GM18499 (cell line): ENCODE results near the gene RGS3.
A peak's percentile ranks its signal among the peaks of the same experiment; 100 is the strongest.

Source experiments
- ATAC-seq: cut with Tn5 transposase; IDR thresholded peaks from one replicate; pipeline ENCODE4 v1.9.1; 2021; ENCODE audit warnings: moderate number of reproducible peaks; ENCODE audit not compliant: insufficient read depth, unreplicated experiment

The RGS3 gene

DNA sequence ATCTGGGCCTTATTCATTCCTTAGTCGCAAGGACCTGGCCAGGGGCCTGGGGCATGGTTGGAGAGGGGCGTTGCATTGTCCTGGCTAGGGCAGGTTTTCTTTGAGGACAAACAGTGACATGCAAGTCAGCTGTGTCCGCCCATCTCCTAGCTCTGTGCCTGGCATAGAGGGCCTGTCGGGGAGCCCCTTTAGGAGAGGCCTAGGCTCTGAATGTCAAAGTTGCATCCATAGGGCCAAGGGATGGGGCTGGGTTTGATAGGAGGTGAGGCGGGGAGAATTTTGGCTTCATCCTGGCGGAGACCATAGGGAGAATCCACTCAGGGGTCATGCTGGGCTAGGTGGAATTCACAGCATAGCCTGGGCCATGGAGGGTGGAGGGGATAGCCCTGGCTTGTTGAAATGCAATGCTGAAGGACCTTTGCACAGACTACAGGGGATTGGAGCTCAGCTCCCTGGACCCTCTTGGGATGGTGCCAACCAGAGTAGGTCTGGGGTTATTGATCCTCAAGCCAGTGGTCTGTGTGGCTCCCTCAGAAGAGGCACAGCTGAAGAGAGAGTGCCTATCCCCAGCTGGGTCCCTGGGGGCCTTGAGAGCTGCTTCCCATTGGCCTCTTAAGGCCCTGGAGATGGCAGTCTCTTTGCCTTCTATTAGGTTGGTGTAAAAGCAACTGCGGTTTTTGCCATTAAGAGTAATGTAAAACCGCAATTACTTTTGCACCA lies 104.0 kb downstream of the RGS3 start:
- no peak for ATAC-seq

DNA sequence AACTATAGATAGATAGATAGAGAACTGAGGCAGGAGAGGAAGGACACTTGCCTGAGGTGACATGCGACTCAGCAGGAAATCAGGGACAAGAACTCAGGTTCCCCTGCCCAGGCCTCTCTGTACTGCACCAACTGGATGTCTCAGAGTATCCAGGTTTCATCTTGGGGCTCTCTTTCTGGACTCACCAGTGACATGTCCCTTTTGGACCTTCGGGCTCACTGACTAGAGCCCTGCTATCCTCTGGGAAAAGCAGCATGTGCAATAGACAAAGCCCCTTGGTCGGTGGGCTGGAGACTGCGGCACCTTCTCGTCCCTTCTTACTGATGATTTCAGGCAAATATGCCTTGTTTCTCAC lies 104.5 kb downstream of the RGS3 start:
- ATAC-seq = no peak

DNA sequence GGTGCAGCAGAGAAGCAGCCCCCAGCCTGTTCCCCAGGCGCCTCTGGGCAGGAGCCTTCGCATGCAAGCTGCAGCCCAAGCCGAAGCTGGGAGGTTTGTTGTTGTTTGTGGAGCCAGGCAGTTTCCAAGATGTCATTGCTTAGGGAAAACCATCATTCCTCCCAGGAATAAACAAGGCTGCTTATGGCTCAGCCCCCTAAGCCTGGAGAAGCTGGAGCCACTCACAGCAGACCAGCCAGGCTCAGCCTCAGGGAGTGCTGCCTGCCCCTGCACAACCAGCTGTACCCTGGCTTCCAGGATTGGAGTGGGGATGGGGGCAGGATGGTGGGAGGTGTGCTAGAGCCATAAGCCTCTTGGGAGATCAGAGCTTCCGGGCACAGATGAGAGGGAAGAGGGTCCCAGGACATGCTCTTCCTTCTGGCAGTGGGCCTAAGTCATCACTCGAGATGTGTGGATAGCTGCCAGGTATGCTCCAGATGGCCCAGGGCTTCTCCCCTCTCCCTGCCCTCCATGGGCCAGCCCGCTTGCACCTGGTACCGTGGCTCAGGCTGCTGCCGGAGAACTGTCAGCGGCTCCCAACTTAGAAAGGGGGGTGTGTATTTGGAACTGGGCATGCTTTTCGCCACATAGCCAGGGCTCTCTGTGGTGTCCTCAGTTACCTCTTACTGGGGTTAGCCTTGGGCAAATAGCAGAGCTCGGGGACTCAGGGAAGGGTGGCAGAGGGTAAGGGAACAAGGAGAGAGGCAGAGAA lies 105.2 kb downstream of the RGS3 start:
- no peak for ATAC-seq

DNA sequence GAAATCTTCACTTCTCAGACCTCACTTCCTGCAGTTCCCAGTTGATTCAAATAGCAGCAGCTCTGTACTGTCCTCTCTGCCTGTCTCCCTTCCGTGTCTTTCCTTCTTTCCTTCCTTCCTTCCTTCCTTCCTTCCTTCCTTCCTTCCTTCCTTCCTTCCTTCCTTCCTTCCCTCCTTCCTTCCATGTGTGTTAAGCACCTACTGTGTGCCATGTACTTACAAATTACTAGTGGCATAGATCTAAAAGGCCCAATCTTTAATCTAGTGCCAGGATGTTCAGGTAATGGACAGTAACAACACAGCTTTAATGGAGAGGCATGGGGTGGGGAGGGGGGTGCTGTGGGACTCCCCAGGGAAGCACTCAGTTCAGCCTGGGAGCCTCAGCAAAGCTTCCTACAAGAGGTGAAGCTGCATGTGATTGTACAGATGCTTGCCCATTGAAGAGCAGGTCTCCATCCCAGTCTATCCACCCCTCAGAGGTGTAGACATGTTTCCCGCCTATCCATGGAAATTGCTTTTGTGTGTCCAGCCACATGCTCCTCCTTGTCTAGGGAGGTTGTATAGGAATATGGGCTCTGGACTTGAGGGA lies 106.0 kb downstream of the RGS3 start:
- no peak for ATAC-seq

DNA sequence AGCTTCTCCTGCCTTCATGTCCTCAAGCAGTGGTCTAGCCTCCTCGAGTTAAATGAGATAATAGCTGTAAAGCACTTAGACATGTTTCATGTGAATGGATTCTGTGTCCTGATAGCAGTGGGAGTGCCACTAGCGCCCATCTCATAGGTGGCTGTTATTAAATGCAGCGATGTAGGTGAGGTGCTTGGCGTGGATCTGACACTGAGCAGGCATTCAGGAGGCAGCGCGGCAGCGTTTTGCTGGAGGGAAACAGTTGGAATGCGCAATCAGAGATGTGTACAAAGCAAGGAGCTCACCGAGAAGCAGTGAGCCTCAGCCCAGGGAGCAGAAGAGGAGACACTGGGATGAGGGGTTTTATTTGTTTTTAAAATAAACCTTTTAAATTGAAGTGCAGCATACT lies 106.6 kb downstream of the RGS3 start:
- no peak for ATAC-seq

DNA sequence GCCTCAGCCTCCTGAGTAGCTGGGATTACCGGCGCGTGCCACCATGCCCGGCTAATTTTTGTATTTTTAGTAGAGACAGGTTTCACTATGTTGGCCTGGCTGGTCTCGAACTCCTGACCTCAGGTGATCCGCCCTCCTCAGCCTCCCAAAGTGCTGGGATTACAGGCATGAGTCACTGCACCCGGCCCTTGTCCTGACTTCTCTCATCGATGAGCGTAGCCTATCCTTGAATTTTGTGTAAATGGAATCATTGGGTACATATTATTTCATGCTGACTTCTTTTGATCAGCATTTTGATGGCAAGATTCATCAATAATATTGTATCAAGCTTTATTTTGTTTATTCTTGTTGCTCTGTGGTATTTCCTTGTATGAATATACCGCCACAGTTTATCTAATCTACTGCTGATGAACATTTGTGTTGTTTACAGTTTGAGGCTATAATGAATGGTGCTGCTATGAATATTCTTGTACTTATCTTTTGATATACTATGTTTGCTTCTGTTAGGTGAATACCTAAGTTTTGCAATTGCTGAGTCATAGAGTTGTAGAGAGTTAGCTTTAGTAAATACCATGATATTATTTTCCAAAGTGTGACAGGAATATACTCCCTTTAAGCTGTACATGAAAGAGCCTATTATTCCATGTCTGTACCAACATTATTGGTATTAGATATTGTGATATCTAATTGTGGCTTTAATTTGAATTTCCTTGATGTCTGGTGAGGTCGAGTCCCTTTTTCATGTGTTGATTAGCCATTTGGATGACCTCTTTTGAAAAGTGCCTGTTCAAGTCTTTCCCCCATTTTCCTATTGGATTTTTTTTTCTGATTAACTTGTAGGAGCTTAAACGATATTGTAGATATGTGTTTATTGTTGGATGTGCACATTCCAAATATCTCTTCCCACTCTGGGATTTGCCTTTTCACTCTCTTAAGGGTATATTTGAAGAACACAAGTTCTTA lies 107.5 kb downstream of the RGS3 start:
- no peak for ATAC-seq

DNA sequence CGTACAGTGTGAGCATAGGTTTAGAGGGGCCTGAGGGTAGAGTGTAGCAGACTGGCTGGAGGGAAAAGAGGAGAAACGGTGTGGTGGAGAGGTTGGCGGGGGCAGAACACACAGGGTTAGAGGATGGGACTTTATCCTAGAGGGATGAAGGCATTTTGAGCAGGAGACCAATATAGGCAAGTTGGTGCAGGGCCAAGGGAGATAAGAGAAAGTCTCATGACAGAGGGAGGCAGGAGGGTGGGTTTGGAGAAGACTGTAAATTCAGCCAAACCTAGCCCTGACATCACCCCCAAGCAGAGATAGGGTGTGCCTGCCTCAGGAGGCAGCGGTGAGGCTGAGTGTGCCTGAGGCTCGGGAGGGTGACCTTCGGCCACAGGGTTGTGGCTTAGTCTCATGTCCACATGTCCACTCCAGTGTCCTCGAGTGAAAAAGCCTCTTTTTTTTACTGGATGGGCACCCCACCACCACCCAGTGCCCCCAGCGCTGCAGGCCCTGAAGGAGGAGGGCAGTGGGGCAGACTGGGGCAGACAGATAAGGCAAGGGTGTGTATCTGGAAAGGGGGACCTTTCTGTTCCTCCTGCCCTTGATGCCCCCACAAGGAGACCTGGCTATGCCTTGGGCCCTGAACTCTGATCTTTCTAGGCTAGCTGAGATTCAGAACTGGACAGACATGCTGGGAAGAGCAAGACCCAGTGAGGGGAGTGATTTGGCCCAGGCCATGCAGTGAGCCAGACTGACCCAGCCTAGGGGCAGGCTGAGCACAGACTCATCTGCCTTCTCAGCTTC lies 108.7 kb downstream of the RGS3 start:
- ATAC-seq = no peak

DNA sequence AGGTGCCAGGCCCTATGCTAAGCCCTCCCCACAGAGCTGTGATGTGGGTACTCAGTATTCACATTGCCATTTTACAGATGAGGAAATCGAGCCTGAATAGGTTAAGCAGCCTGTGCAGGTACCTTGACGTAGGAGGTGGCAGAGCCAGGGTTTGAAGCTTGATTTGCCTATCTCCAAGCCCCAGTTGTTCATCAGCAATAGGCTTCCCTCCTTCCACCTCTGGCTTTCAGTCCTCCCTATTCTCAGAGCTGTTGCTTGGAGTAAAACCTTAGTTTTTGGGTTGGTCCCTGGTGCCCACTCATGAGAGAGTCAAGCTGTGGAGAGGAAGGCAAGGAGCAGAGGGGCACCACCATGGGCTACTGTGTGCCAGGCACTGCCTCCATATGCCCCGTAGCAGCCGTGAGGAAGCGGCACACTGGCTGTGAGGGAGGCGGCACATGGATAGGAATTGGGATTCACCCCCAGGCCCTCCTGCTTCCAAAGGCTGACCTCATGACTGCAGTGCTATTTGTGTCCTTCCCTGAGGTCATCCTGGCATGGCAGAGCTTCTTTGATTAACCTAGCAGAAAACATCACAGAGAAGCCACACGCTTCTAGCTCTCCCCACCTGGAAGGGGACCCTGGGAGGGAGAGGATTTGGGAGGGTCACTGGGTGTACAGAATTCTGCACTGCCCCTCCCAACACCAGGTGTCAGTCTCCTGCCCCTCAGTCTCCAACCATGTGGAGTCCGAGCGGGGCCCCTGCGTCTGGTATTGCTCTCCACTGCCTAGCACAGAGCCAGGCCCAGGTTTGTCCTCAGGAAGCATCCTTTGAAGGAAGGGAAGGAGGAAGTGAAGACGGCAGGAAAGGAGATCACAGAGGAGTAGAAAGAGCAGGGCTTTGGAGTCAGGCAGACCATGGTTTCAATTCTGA lies 109.8 kb downstream of the RGS3 start:
- no peak for ATAC-seq

DNA sequence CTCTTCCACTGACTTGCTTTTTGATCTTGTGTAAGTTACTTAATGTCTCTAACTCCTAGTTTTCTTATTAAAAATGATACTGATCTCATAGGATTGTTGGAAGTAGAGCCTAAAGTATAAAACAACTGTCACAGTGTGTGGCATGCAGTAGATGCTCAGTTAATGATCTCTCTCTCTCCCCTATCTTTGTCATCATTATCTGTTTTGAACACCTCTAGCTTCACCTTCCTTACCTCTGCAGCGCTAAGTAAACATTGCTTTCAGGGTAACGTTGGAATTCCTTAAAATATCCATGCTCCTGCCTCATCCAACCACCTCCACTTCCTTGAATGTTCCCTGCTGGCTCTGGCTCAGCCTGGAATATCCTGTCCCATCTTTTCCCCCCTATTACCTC lies 110.4 kb downstream of the RGS3 start:
- ATAC-seq = no peak

DNA sequence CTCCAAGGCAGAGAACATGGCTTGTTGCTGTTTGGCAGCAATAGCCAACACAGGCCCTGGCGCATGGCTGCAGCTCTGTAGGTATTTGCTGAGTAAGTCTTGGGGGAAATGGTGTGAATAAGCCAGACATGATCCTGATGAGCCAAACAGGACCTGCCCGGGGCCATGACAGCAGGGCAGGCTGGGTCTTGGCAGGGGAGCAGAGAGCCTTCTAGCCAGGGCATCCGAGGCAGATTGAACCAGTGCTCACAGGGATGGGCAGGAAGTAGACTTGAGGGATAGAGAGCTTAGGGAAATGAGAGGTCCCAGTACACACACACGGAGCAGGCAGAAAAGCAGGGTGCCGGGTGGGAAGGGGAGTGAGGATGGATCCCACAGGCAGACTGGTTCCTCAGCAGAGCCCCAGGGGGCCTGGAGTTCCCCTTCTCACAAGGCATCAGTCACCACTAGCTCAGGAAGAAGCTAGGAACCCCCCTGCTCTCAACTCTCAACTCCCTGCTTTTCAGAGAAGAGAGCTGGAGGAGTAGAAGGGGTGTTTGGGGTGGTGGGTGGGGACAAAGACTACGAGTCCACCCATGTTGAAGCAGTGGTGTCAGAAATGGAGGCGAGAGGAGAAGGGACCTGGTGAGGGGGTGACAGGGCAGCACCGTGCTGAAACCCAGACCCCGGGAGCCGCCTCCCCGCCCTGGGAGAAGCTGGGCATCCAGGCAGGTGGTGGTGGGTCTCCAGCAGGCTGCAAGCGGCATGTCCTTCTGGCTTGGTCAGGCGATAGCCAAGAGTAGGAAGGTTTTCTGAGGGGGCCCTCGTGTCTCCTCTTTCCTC lies 111.1 kb downstream of the RGS3 start:
- ATAC-seq = no peak

DNA sequence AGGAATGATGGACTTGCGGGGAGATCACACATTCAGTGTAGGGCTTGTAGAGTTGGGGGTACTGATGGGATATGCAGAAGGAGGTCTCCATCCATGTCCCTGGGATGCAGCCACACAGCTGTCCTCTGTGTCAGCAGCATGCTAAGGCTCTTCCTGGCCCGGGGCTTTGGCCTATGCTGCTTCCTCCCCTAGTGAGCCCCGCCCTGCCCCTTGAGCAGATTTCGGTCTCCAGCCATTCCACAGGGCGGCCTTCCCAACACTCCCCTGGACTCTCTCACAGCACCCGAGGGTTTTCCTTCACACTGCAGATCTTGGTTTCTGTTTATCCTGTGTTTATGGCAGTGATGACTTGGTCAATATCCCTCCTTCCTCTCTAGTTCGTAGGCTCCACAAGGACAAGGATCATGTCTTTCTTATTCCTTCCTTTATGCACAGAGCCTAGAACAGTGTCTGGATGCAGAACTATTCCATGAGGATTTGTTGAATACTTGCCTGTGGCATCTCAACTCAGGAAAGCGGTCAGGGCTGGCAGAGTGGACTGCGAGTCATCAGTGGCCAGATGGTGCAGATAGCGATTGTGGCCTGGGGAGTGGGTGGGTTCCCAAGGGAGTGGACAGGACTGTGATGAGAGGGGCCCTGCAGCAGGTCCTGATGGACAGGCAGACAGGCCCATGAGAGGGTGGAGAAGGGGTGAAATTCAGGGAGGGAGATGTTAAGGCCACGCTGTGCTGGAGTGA lies 114.2 kb downstream of the RGS3 start:
- no peak for ATAC-seq

DNA sequence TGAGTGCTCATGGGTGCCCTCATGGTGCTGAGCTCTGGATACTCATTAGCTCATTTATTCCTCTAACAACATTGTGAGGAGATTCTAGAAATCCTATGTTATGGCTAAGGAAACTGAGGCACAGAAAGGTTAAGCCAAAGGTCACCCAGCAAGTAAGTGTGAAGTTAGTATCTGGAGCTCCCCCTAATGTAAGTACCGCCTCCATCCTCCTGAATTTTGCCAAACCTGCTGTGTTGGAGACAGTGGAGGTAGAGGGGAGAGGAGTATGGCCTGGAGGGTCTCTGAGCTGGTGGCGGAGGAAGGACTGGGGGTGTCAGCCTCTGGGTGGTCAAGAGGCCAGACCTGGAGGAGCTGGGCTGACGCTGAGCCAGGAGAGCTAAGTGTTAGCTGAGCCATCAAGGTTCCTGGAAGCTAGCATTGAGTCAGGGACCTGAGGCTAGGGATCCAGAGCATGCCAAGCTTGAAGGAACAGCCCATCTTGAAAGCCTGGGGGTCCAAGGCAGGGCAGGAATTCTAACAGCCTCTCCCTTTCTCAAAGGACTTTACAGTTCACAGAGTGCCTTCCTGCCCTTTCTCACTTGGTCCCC lies 114.8 kb downstream of the RGS3 start:
- no peak for ATAC-seq

DNA sequence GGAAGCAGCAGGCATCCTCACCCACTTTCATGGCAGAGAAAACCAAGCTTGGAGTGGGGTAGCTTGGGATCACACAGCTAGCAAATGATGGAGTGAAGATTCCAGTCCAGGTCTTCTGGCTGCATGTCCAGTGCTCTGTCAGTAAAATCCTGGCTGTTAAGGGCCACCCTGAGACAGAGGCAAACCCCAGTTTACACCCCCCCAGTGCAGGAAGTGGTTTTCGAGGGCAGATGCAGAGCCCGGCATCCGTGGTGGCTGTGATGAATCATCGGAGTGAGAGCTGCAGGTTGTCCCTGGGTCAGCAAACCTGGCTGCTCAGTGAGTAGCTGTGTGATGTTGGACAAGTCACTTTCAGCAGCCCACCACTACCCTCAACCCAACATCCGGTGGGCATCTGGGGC lies 115.4 kb downstream of the RGS3 start:
- peak; percentile 39 for ATAC-seq

DNA sequence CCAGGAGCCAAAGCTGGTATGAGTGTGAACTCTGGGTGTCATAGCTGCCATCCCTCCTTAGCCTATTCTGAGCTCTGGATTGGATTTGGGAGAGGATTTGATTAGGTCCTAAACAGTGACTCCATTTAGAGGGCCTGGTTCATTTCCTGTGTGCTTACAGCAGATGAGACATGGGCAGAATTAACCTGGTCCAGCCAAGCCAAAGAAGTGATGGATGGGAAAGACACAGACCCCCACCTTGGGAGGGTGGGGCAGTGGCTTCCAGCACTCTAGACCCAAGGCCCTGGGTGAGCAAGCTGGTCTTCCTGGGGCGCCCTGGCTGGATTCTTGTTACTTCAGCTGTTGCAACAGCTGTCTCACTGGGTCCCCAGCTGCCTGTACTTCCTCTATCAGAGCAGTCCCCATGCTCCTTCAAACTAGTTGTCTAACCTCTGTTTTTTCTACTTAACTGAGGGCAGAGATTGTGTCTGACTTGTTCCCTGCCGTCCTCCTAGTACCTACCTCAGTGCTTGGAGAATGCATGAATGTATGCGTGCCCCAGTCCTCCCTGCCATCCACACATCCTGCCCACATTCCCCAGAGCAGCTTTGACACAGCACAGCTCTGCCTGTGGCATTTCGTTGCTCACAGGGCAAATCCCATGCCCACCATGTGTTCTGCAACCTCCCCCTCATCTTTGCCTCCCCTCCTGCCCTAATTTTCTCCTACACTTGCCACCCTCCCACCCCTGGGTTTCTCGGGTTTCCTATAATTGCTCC lies 115.9 kb downstream of the RGS3 start:
- peak; percentile 8 for ATAC-seq

DNA sequence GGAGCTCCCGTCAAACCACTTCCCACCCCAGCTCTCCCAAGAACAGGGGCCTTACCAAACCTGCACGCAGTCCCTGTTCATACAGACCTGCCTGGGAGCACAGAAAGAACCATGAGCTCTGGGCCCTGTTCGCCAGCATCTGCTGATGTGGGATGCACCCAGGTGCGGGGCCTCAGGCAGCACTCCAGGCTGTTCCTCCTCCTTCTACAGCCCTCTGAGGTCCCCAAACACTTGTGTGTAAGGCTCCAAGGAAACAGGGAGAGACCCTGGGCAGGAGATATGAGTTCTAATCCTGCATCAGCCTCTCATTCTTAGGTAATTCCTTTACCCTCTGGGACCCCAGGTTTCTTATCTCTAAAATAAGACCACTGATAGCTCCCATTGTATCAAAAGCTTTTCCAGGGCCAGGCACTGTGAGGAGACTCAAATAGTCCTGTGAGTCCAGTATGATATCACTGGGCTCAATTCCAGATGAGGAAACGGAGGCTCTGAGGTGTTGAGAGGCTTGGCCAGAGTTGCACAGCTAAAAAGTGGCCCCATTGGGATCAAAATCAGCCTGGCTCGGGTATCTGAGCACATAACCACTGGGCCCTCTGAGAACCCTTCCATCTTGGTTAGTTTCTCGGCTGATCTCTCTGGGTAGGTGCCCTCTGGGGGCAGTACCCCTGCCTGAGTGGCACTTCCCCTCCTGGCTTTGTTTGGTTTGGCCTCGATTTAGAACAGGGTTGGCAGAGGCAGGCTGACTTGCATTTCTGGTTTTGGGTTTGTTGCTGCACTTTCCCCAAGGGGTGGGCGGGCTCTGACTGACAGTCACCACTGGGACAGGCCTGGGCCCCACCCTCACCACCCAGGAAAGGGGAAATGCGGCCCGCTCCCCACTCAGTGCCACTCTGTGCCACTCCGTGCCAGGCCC lies 116.8 kb downstream of the RGS3 start:
- no peak for ATAC-seq
